Epithelial cell of esophagus (primary cell): Measurements from ENCODE around the gene GADD45B.
"Not testable (repeated sequence)": the region's sequence is repeated elsewhere in the genome, so short reads cannot be mapped to it uniquely, and the experiment has no call there.

ENCODE experiments used
- DNase-seq: peaks from one replicate; pipeline ENCODE4 v3.0.0; 2010; ENCODE audit warnings: low read depth
- H3K4me3 ChIP-seq: 2 replicates; pipeline ENCODE4 v1.5.1; 2011; ENCODE audit warnings: mild to moderate bottlenecking, low read length, control low read depth
- CTCF ChIP-seq: IDR thresholded peaks from 2 replicates; pipeline ENCODE4 v1.5.1; 2011; ENCODE audit warnings: low read depth, mild to moderate bottlenecking, low read length, control low read depth, inconsistent platforms; ENCODE audit not compliant: insufficient read depth; ENCODE audit errors: missing control alignments

GADD45B gene

GRCh38 chr19:2488942-2489731 is 13.2 kb downstream of the GADD45B start:
- peak; percentile 40 for DNase-seq
- no peak overlapping the region for H3K4me3 ChIP-seq
- TF ChIP-seq CTCF = no peak

GRCh38 chr19:2490659-2491058 is 14.7 kb downstream of the GADD45B start:
- DNase-seq = no peak
- no peak overlapping the region for H3K4me3 ChIP-seq
- TF ChIP-seq CTCF = no peak

GRCh38 chr19:2491130-2491801 is 15.3 kb downstream of the GADD45B start:
- DNase-seq = peak; percentile 91
- H3K4me3 ChIP-seq = no peak overlapping the region
- no peak for TF ChIP-seq CTCF

GRCh38 chr19:2492870-2493269 is 16.9 kb downstream of the GADD45B start:
- DNase-seq = no peak
- TF ChIP-seq CTCF = no peak
- H3K4me3 ChIP-seq = no peak overlapping the region

GRCh38 chr19:2493448-2493847 is 17.5 kb downstream of the GADD45B start:
- not testable (repeated sequence) for DNase-seq, H3K4me3 ChIP-seq

GRCh38 chr19:2494084-2494446 is 18.1 kb downstream of the GADD45B start:
- H3K4me3 ChIP-seq = no peak overlapping the region
- peak; percentile 51 for DNase-seq
- no peak for TF ChIP-seq CTCF

- no peak for TF ChIP-seq CTCF
- peak overlapping the region; percentile 40 for H3K4me3 ChIP-seq
- peak; percentile 67 for DNase-seq
These were observed 18.7 kb downstream of the GADD45B start for GRCh38 chr19:2494447-2495129.
